HCT116 (cell line): ENCODE measurements around the gene RREB1.

Experiments used
- CBX3 ChIP-seq: IDR thresholded peaks from 2 replicates; pipeline ENCODE4 v1.6.1; 2012; ENCODE audit warnings: low read depth
- EZH2 ChIP-seq: fragments of 200-600 bp; sonication (generic); IDR thresholded peaks from 2 replicates; pipeline ENCODE4 v1.6.1; 2017; ENCODE audit warnings: antibody characterized with exemption, mixed run types
- EZH2phosphoT487 ChIP-seq: fragments of 200-600 bp; IDR thresholded peaks from 2 replicates; pipeline ENCODE4 v1.6.1; 2018; ENCODE audit warnings: antibody characterized with exemption, borderline replicate concordance
- FOSL1 ChIP-seq: IDR thresholded peaks from 2 replicates; pipeline ENCODE4 v1.6.1; 2012; ENCODE audit warnings: low read depth
- SIN3A ChIP-seq: IDR thresholded peaks from 2 replicates; pipeline ENCODE4 v1.6.1; 2012; ENCODE audit warnings: low read depth
- ZNF274 ChIP-seq: fragments of 200-500 bp; sonication (Bioruptor generic); IDR thresholded peaks from 2 replicates; pipeline ENCODE4 v1.6.1; 2014; ENCODE audit warnings: mild to moderate bottlenecking, low read depth, low read length, inconsistent platforms
- TF ChIP-seq, protein P1 (sequence below), 3 experiments: fragments of 200-600 bp in 1 of 3; sonication (generic) in 1 of 3; IDR thresholded peaks in 2 of 3; conservative IDR thresholded peaks in 1 of 3; 2 replicates each; pipeline ENCODE4 v1.5.1; 2012 to 2017; ENCODE audit warnings: low read depth in 2 of 3, low read length in 2 of 3, antibody characterized with exemption in 1 of 3, borderline replicate concordance in 1 of 3, control low read depth in 1 of 3, mild to moderate bottlenecking in 1 of 3, mixed read lengths in 1 of 3, mixed run types in 1 of 3, moderate library complexity in 1 of 3; ENCODE audit not compliant: insufficient read depth in 1 of 3
- TF ChIP-seq, protein P2 (sequence below): IDR thresholded peaks from 2 replicates; pipeline ENCODE4 v1.6.1; 2012; ENCODE audit warnings: low read depth

DNA sequence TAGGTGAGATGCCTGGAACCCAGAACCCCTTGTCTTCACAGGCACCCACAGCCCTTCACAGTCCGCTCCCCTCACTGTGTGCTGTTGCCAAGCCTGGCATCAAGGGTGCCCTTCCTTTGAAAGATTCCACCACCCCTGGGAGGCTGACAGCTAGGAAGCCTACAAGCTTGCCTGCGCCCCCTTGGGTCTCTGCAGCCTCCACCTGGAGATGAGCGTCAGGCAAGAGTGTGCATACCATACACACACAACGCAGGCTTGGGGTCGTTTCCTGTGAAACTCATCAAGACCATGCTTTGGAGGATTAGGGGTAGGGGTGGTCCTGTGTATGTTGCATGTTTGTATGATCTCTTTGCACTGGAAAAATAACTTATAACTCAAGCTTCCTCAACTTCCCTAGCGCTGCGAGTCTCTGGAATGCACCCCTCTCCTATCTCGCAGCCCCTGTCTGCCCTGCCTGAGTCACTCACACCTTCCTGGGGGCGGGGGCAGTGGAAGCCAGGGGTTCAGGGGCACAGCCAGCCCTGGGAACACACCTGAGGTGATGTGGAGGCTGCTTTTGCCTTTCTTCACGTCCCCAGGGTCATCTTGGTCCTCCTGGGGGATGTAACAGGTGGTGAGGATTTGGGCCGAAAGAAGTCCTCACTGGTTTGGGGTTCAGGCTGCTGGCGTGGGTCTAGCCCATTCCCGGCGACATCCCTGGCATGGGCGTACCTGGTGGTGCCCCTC lies 138.1 kb downstream of the RREB1 start:
- TF ChIP-seq, protein P1, sequence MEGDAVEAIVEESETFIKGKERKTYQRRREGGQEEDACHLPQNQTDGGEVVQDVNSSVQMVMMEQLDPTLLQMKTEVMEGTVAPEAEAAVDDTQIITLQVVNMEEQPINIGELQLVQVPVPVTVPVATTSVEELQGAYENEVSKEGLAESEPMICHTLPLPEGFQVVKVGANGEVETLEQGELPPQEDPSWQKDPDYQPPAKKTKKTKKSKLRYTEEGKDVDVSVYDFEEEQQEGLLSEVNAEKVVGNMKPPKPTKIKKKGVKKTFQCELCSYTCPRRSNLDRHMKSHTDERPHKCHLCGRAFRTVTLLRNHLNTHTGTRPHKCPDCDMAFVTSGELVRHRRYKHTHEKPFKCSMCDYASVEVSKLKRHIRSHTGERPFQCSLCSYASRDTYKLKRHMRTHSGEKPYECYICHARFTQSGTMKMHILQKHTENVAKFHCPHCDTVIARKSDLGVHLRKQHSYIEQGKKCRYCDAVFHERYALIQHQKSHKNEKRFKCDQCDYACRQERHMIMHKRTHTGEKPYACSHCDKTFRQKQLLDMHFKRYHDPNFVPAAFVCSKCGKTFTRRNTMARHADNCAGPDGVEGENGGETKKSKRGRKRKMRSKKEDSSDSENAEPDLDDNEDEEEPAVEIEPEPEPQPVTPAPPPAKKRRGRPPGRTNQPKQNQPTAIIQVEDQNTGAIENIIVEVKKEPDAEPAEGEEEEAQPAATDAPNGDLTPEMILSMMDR (IDR thresholded peaks at IDR 0.05 in 2 of 3, conservative IDR thresholded peaks at IDR 0.05 in 1 of 3; ENCODE audit: borderline replicate concordance in 1 of 3, insufficient read depth in 1 of 3, low read depth in 2 of 3, low read length in 2 of 3): no peak
- TF ChIP-seq EZH2: no peak
- TF ChIP-seq EZH2phosphoT487: no peak
- TF ChIP-seq, protein P2, sequence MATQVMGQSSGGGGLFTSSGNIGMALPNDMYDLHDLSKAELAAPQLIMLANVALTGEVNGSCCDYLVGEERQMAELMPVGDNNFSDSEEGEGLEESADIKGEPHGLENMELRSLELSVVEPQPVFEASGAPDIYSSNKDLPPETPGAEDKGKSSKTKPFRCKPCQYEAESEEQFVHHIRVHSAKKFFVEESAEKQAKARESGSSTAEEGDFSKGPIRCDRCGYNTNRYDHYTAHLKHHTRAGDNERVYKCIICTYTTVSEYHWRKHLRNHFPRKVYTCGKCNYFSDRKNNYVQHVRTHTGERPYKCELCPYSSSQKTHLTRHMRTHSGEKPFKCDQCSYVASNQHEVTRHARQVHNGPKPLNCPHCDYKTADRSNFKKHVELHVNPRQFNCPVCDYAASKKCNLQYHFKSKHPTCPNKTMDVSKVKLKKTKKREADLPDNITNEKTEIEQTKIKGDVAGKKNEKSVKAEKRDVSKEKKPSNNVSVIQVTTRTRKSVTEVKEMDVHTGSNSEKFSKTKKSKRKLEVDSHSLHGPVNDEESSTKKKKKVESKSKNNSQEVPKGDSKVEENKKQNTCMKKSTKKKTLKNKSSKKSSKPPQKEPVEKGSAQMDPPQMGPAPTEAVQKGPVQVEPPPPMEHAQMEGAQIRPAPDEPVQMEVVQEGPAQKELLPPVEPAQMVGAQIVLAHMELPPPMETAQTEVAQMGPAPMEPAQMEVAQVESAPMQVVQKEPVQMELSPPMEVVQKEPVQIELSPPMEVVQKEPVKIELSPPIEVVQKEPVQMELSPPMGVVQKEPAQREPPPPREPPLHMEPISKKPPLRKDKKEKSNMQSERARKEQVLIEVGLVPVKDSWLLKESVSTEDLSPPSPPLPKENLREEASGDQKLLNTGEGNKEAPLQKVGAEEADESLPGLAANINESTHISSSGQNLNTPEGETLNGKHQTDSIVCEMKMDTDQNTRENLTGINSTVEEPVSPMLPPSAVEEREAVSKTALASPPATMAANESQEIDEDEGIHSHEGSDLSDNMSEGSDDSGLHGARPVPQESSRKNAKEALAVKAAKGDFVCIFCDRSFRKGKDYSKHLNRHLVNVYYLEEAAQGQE: no peak
- no peak for TF ChIP-seq CBX3
- no peak for TF ChIP-seq FOSL1
- no peak for TF ChIP-seq SIN3A
- TF ChIP-seq ZNF274: no peak
